Body of pancreas (tissue), 4 donors: ENCODE measurements around the gene C1QTNF6. TPM values are rescaled to one million over a fixed set of nuclear protein-coding genes. Genes with fewer than 3 reads are reported as not detected.
A peak's percentile ranks its signal among the peaks of the same experiment; 100 is the strongest.

Experiments used
- ATAC-seq: fragments of 150-250 bp; one replicate; pipeline ENCODE4 v1.9.1; 2016
- DNase-seq, 4 donors: peaks; one replicate each; pipeline ENCODE4 v3.0.0-alpha.2; 2019
- H3K27ac ChIP-seq, 4 donors: fragments of 200-600 bp; sonication (generic); 1 replicate in 3 of 4; 2 replicates in 1 of 4; pipeline versions ENCODE4 v1.5.1 to v1.6.1; 2016 to 2019; ENCODE audit warnings: mild to moderate bottlenecking in 1 of 4, mixed read lengths in 1 of 4, moderate library complexity in 1 of 4
- H3K27me3 ChIP-seq, 2 donors: fragments of 200-600 bp; sonication (generic); one replicate each; pipeline ENCODE4 v1.6.0; 2016; ENCODE audit warnings: mild to moderate bottlenecking in 1 of 2
- H3K36me3 ChIP-seq, 2 donors: fragments of 200-600 bp; sonication (generic); replicated peaks in 1 of 2; 2 replicates each; pipeline ENCODE4 v1.5.1; 2016; ENCODE audit warnings: low read depth in 2 of 2; ENCODE audit not compliant: insufficient read depth in 1 of 2
- H3K4me1 ChIP-seq: fragments of 200-600 bp; sonication (generic); one replicate; pipeline ENCODE4 v1.6.0; 2016
- H3K4me3 ChIP-seq, 2 donors: fragments of 200-600 bp; sonication (generic); 1 replicate in 1 of 2; 2 replicates in 1 of 2; pipeline ENCODE4 v1.5.1; 2016 to 2019
- H3K9me3 ChIP-seq, 3 donors: fragments of 200-600 bp; sonication (generic); 1 replicate in 2 of 3; 2 replicates in 1 of 3; pipeline ENCODE4 v1.5.1; 2016
- CTCF ChIP-seq, 7 experiments: fragments of 450-650 bp in 4 of 7; fragments of 200-600 bp in 3 of 7; sonication (generic) in 3 of 7; IDR thresholded peaks; one replicate each; pipeline ENCODE4 v1.5.1; 2016 to 2019; ENCODE audit warnings: antibody characterized with exemption in 7 of 7
- POLR2A ChIP-seq, 3 donors: fragments of 450-650 bp; IDR thresholded peaks; one replicate each; pipeline ENCODE4 v1.6.1; 2016; ENCODE audit warnings: antibody characterized with exemption in 3 of 3, mild to moderate bottlenecking in 2 of 3
- WGBS, 2 donors: methylation state at CpG; one replicate each; pipeline ENCODE4 v1.1.5; 2017; 5-methylcytosine and 5-hydroxymethylcytosine counted together
- intact Hi-C: fragments of 100-400 bp; cut with DNase I; formaldehyde crosslinking; loops from one replicate; pipeline ENCODE4 v1.15.1; 2023
- total RNA-seq, 2 donors: library from RNA; depleted of rRNA; stranded (reverse); fragments of >200 nt; gene quantifications; one replicate each; pipeline ENCODE4 v1.1.0, GENCODE V29; 2016

The C1QTNF6 gene
- total RNA-seq, 2 donors from 2014 or later, result 2.0 to 4.7 TPM

- no peak overlapping the region for H3K4me3 ChIP-seq
- peaks cover 17% of the 10 kb centered on the region for H3K4me1 ChIP-seq
- DNase-seq (no peak), ATAC-seq (no peak)
- 90 to 94% methylated on average over 9 to 10 of the region's 10 CpGs for WGBS, 2 donors
- H3K27me3 ChIP-seq, result no peaks in the 10 kb centered on the region
- no peak for TF ChIP-seq POLR2A (IDR thresholded peaks at IDR 0.05)
- no peak for TF ChIP-seq CTCF (IDR thresholded peaks at IDR 0.05)
- no peak overlapping the region for H3K27ac ChIP-seq
- no peaks in the 10 kb centered on the region for H3K36me3 ChIP-seq
- intact Hi-C loops, result no loop called here
- H3K9me3 ChIP-seq, result no peaks in the 10 kb centered on the region
These were observed 8.9 kb downstream of the C1QTNF6 start for GRCh38 chr22:37179126-37179470.

GRCh38 chr22:37178350-37179125 is 9.5 kb downstream of the C1QTNF6 start:
- peak in 3 of 4 donors; percentile 44 to 57 (median 57) for DNase-seq
- Histone ChIP-seq H3K9me3 (no peaks in the 10 kb centered on the region), H3K4me1 (peaks cover 17% of the 10 kb centered on the region), H3K4me3 (no peak overlapping the region), H3K27me3 (no peaks in the 10 kb centered on the region), H3K36me3 (no peaks in the 10 kb centered on the region), H3K27ac (peak overlapping the region in 1 of 4 donors; percentile 14)
- 28 to 32% methylated on average over 13 to 16 of the region's 17 CpGs for WGBS, 2 donors
- TF ChIP-seq POLR2A (IDR thresholded peaks at IDR 0.05), result no peak
- no peak for TF ChIP-seq CTCF (IDR thresholded peaks at IDR 0.05)
- peak; percentile 34 for ATAC-seq
- intact Hi-C loops, result no loop called here

GRCh38 chr22:37177755-37178154 is 10.3 kb downstream of the C1QTNF6 start:
- no peak overlapping the region for H3K27ac ChIP-seq

GRCh38 chr22:37177221-37177620 is 10.8 kb downstream of the C1QTNF6 start:
- no peaks in the 10 kb centered on the region for H3K27me3 ChIP-seq
- WGBS, 2 donors, result 56 to 60% methylated on average over 4 to 5 of the region's 5 CpGs
- H3K36me3 ChIP-seq, result no peaks in the 10 kb centered on the region
- TF ChIP-seq POLR2A (IDR thresholded peaks at IDR 0.05), result no peak
- TF ChIP-seq CTCF (IDR thresholded peaks at IDR 0.05), result no peak
- no peak for DNase-seq
- peak overlapping the region in 1 of 4 donors; percentile 52 for H3K27ac ChIP-seq
- ATAC-seq, result no peak
- H3K9me3 ChIP-seq, result no peaks in the 10 kb centered on the region
- H3K4me1 ChIP-seq, result peaks cover 17% of the 10 kb centered on the region
- intact Hi-C loops, result no loop called here
- no peak overlapping the region for H3K4me3 ChIP-seq

More at GRCh38 chr22:37177755-37178154, 10.3 kb downstream of the C1QTNF6 start:
- intact Hi-C loops, result no loop called here
- no peak overlapping the region for H3K4me3 ChIP-seq
- no peak for TF ChIP-seq POLR2A (IDR thresholded peaks at IDR 0.05)
- H3K36me3 ChIP-seq, result no peaks in the 10 kb centered on the region
- H3K27me3 ChIP-seq, result no peaks in the 10 kb centered on the region
- 79 to 92% methylated on average over 3 of the region's 3 CpGs for WGBS, 2 donors
- H3K9me3 ChIP-seq, result no peaks in the 10 kb centered on the region
- ATAC-seq (no peak), DNase-seq (no peak)
- peaks cover 17% of the 10 kb centered on the region for H3K4me1 ChIP-seq

- Histone ChIP-seq H3K27me3 (no peaks in the 10 kb centered on the region), H3K4me1 (peaks cover 17% of the 10 kb centered on the region), H3K4me3 (no peak overlapping the region), H3K36me3 (no peaks in the 10 kb centered on the region), H3K27ac (peak overlapping the region in 1 of 4 donors; percentile 52), H3K9me3 (no peaks in the 10 kb centered on the region)
- intact Hi-C loops, result no loop called here
- TF ChIP-seq CTCF (IDR thresholded peaks at IDR 0.05) (no peak), POLR2A (IDR thresholded peaks at IDR 0.05) (no peak)
- DNase-seq, result peak in 2 of 4 donors; percentile 38 to 62
- peak; percentile 43 for ATAC-seq
- 51 to 73% methylated on average over 10 to 23 of the region's 23 CpGs for WGBS, 2 donors
These were observed 11.5 kb downstream of the C1QTNF6 start for GRCh38 chr22:37176464-37177061.
